Duodenal mucosa (tissue), 2 donors: ENCODE data around the gene NKG7.

ENCODE experiments used
- H3K27ac ChIP-seq: one replicate; pipeline ENCODE4 v1.7.0; 2013; ENCODE audit warnings: low read depth, low read length
- H3K27me3 ChIP-seq, 2 donors: one replicate each; pipeline ENCODE4 v1.7.0; 2013; ENCODE audit warnings: low read length in 2 of 2, control low read depth in 1 of 2; ENCODE audit not compliant: insufficient read depth in 2 of 2, control insufficient read depth in 1 of 2
- H3K36me3 ChIP-seq, 2 donors: one replicate each; pipeline ENCODE4 v1.7.0; 2013; ENCODE audit warnings: low read length in 2 of 2, control low read depth in 1 of 2; ENCODE audit not compliant: insufficient read depth in 2 of 2, control insufficient read depth in 1 of 2
- H3K4me1 ChIP-seq, 2 donors: one replicate each; pipeline ENCODE4 v1.7.0; 2013; ENCODE audit warnings: low read length in 2 of 2, control low read depth in 1 of 2; ENCODE audit not compliant: insufficient read depth in 2 of 2, control insufficient read depth in 1 of 2
- H3K4me3 ChIP-seq, 2 donors: one replicate each; pipeline ENCODE4 v1.7.0; 2013; ENCODE audit warnings: low read length in 2 of 2, low read depth in 1 of 2
- H3K9ac ChIP-seq, 2 donors: one replicate each; pipeline ENCODE4 v1.7.0; 2013; ENCODE audit warnings: low read length in 2 of 2, low read depth in 1 of 2
- H3K9me3 ChIP-seq, 2 donors: one replicate each; pipeline ENCODE4 v1.7.0; 2013; ENCODE audit warnings: low read length in 2 of 2, control low read depth in 1 of 2; ENCODE audit not compliant: control insufficient read depth in 1 of 2

NKG7 gene

GRCh38 chr19:51361239-51361638 is 11.2 kb downstream of the NKG7 start:
- H3K27ac ChIP-seq, result no peak overlapping the region
- H3K27me3 ChIP-seq, result no peaks in the 10 kb centered on the region
- no peaks in the 10 kb centered on the region for H3K9me3 ChIP-seq
- no peak overlapping the region for H3K9ac ChIP-seq
- peaks cover 9 to 31% of the 10 kb centered on the region in 2 donors for H3K4me1 ChIP-seq
- no peak overlapping the region for H3K4me3 ChIP-seq
- no peaks in the 10 kb centered on the region for H3K36me3 ChIP-seq

- H3K4me3 ChIP-seq, result no peak overlapping the region
- H3K4me1 ChIP-seq, result peaks cover 5 to 19% of the 10 kb centered on the region in 2 donors
- H3K9ac ChIP-seq, result no peak overlapping the region
- no peaks in the 10 kb centered on the region for H3K9me3 ChIP-seq
- H3K27ac ChIP-seq, result no peak overlapping the region
- no peaks in the 10 kb centered on the region for H3K27me3 ChIP-seq
- H3K36me3 ChIP-seq, result peaks cover under 1 to 5% of the 10 kb centered on the region in 2 donors
These were observed 13.2 kb downstream of the NKG7 start for GRCh38 chr19:51359294-51359693.

- Histone ChIP-seq H3K4me3 (no peak overlapping the region), H3K9me3 (no peaks in the 10 kb centered on the region), H3K27me3 (no peaks in the 10 kb centered on the region), H3K4me1 (peaks cover under 1 to 6% of the 10 kb centered on the region in 2 donors), H3K9ac (no peak overlapping the region), H3K27ac (no peak overlapping the region), H3K36me3 (peaks cover 4 to 10% of the 10 kb centered on the region in 2 donors)
These were observed 14.5 kb downstream of the NKG7 start for GRCh38 chr19:51357952-51358351.

- Histone ChIP-seq H3K9me3 (no peaks in the 10 kb centered on the region), H3K4me3 (no peak overlapping the region), H3K27ac (no peak overlapping the region), H3K27me3 (no peaks in the 10 kb centered on the region), H3K9ac (no peak overlapping the region), H3K36me3 (peaks cover 11 to 27% of the 10 kb centered on the region in 2 donors), H3K4me1 (no peaks in the 10 kb centered on the region)
These were observed 16.2 kb downstream of the NKG7 start for GRCh38 chr19:51356159-51356801.

- H3K4me3 ChIP-seq, result no peak overlapping the region
- H3K9me3 ChIP-seq, result no peaks in the 10 kb centered on the region
- no peaks in the 10 kb centered on the region for H3K4me1 ChIP-seq
- H3K27me3 ChIP-seq, result no peaks in the 10 kb centered on the region
- H3K27ac ChIP-seq, result no peak overlapping the region
- H3K36me3 ChIP-seq, result peaks cover 16 to 42% of the 10 kb centered on the region in 2 donors
- H3K9ac ChIP-seq, result no peak overlapping the region
These were observed 17.7 kb downstream of the NKG7 start for GRCh38 chr19:51354742-51355148.

- H3K9me3 ChIP-seq, result no peaks in the 10 kb centered on the region
- H3K4me1 ChIP-seq, result no peaks in the 10 kb centered on the region
- no peak overlapping the region for H3K27ac ChIP-seq
- no peaks in the 10 kb centered on the region for H3K27me3 ChIP-seq
- H3K4me3 ChIP-seq, result no peak overlapping the region
- peaks cover 16 to 44% of the 10 kb centered on the region in 2 donors for H3K36me3 ChIP-seq
- H3K9ac ChIP-seq, result peak overlapping the region in 1 of 2 donors; percentile 20
These were observed 18.2 kb downstream of the NKG7 start for GRCh38 chr19:51354103-51354741.

GRCh38 chr19:51352783-51353360 is 19.6 kb downstream of the NKG7 start:
- Histone ChIP-seq H3K9me3 (no peaks in the 10 kb centered on the region), H3K9ac (no peak overlapping the region), H3K4me3 (no peak overlapping the region), H3K36me3 (peaks cover 16 to 45% of the 10 kb centered on the region in 2 donors), H3K4me1 (no peaks in the 10 kb centered on the region), H3K27me3 (no peaks in the 10 kb centered on the region), H3K27ac (no peak overlapping the region)

GRCh38 chr19:51351266-51351990 is 21.0 kb downstream of the NKG7 start:
- Histone ChIP-seq H3K4me3 (no peak overlapping the region), H3K27me3 (no peaks in the 10 kb centered on the region), H3K9me3 (no peaks in the 10 kb centered on the region), H3K36me3 (peaks cover 16 to 59% of the 10 kb centered on the region in 2 donors), H3K4me1 (no peaks in the 10 kb centered on the region), H3K27ac (no peak overlapping the region), H3K9ac (no peak overlapping the region)

GRCh38 chr19:51347209-51347928 is 25.1 kb downstream of the NKG7 start:
- Histone ChIP-seq H3K9me3 (no peaks in the 10 kb centered on the region), H3K27me3 (no peaks in the 10 kb centered on the region), H3K4me3 (no peak overlapping the region), H3K27ac (no peak overlapping the region), H3K36me3 (peaks cover 12 to 60% of the 10 kb centered on the region in 2 donors), H3K9ac (no peak overlapping the region), H3K4me1 (no peaks in the 10 kb centered on the region)
